Esophagus squamous epithelium (tissue), 4 donors: ENCODE data around the gene ADIPOR2.

Experiments
- POLR2A ChIP-seq, 4 donors: fragments of 450-650 bp; IDR thresholded peaks; one replicate each; pipeline ENCODE4 v1.6.1; 2017; ENCODE audit warnings: antibody characterized with exemption in 4 of 4, mild to moderate bottlenecking in 4 of 4, moderate library complexity in 3 of 4
- TF ChIP-seq, protein P1 (sequence below), 6 experiments: fragments of 450-650 bp in 4 of 6; fragments of 200-600 bp in 2 of 6; sonication (generic) in 2 of 6; IDR thresholded peaks; one replicate each; pipeline ENCODE4 v1.5.1; 2016 to 2019; ENCODE audit warnings: antibody characterized with exemption in 6 of 6, mild to moderate bottlenecking in 4 of 6, moderate library complexity in 4 of 6

DNA sequence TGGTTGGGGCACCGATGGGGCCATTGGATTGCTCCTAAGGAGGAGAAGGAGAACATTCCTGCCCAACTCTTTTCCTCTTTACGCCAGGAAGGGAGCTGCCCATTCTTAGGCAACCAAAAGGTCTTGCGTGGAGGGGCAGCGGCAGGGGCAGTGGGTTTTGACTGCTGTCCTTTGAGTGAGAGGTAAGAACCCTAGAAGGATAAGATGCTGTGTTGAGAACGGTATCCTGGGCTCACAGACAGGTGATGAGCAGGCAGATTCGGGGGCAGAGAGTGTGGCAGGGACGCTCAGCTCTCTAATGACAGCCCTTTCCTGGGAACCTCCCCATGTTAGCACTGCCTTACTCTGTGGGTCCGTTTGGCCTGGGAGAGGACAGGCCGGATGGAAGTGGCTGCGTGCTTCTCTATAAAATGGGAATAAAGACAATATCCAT is 142.7 kb downstream of the ADIPOR2 start:
- TF ChIP-seq, protein P1, sequence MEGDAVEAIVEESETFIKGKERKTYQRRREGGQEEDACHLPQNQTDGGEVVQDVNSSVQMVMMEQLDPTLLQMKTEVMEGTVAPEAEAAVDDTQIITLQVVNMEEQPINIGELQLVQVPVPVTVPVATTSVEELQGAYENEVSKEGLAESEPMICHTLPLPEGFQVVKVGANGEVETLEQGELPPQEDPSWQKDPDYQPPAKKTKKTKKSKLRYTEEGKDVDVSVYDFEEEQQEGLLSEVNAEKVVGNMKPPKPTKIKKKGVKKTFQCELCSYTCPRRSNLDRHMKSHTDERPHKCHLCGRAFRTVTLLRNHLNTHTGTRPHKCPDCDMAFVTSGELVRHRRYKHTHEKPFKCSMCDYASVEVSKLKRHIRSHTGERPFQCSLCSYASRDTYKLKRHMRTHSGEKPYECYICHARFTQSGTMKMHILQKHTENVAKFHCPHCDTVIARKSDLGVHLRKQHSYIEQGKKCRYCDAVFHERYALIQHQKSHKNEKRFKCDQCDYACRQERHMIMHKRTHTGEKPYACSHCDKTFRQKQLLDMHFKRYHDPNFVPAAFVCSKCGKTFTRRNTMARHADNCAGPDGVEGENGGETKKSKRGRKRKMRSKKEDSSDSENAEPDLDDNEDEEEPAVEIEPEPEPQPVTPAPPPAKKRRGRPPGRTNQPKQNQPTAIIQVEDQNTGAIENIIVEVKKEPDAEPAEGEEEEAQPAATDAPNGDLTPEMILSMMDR (IDR thresholded peaks at IDR 0.05) = no peak
- TF ChIP-seq POLR2A (IDR thresholded peaks at IDR 0.05) = no peak
